Stimulated activated memory B cell treated with anti-CD40 and anti-IgM and Interleukin-4, amounts not matched to agents 10 μg/mL and 1 μg/mL and 100 μg/mL, for 72 hours (primary cell): ENCODE measurements around the gene DDX31.
"Not testable (repeated sequence)": the region's sequence is repeated elsewhere in the genome, so short reads cannot be mapped to it uniquely, and the experiment has no call there.

Source experiments
- ATAC-seq: fragments of 150-1000 bp; cut with Tn5 transposase; 2 replicates; pipeline ENCODE4 v1.10.0; 2021
- H3K27ac Mint-ChIP-seq: one replicate; pipeline ENCODE4 v1.8.0; 2022; ENCODE audit warnings: mild to moderate bottlenecking, mixed read lengths
- H3K27me3 Mint-ChIP-seq: one replicate; pipeline ENCODE4 v1.8.0; 2022; ENCODE audit warnings: mixed read lengths
- H3K36me3 Mint-ChIP-seq: one replicate; pipeline ENCODE4 v1.8.0; 2022; ENCODE audit warnings: mixed read lengths
- H3K4me1 Mint-ChIP-seq: one replicate; pipeline ENCODE4 v1.8.0; 2022; ENCODE audit warnings: mixed read lengths
- H3K4me3 Mint-ChIP-seq: one replicate; pipeline ENCODE4 v1.8.0; 2022; ENCODE audit warnings: mild to moderate bottlenecking, moderate library complexity, mixed read lengths
- H3K9me3 Mint-ChIP-seq: one replicate; pipeline ENCODE4 v1.8.0; 2022; ENCODE audit warnings: mixed read lengths

Gene DDX31

DNA sequence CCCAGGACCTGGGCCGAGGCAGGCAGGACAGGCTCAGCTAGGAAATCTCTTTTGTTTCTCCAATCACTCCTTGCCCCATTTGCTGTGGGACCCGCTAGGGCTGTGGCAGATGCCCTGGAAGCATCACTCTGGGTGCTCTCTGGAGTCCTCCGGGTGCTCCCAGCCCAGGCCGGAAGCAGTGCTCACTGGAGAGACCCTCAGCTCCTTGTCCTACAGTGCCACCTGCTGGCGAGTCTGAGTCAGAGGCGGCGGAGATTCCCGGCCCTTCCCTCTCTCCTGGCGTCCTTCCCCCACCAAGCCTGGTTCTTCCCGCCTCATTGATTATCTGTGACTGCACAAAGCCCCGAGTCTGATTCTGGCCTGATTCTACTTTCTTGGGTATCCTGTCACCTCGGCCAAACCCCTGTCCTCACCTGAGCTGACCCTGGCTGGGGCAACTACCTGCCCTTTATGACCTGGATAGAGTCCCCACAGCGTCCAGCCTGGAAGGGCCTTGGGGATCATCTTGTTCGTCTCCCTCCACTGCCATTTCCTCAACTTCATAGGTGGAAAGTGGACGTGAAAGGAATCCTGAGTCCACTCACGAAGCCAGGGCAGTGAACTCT, 94.7 kb downstream of the DDX31 start:
- no peaks in the 10 kb centered on the region for H3K36me3 Mint-ChIP-seq
- H3K27me3 Mint-ChIP-seq: peaks cover 72% of the 10 kb centered on the region
- ATAC-seq: peak; percentile 50
- H3K9me3 Mint-ChIP-seq: no peaks in the 10 kb centered on the region
- no peaks in the 10 kb centered on the region for H3K4me1 Mint-ChIP-seq
- no peak overlapping the region for H3K27ac Mint-ChIP-seq
- no peak overlapping the region for H3K4me3 Mint-ChIP-seq

GRCh38 chr9:132572921-132573320, 96.9 kb downstream of the DDX31 start:
- no peak for ATAC-seq
- Mint-ChIP-seq H3K9me3 (no peaks in the 10 kb centered on the region), H3K4me3 (no peak overlapping the region), H3K4me1 (no peaks in the 10 kb centered on the region), H3K36me3 (no peaks in the 10 kb centered on the region), H3K27ac (no peak overlapping the region), H3K27me3 (peaks cover 55% of the 10 kb centered on the region)

GRCh38 chr9:132571806-132572600, 97.8 kb downstream of the DDX31 start:
- Mint-ChIP-seq H3K4me1 (no peaks in the 10 kb centered on the region), H3K27ac (no peak overlapping the region), H3K4me3 (no peak overlapping the region), H3K27me3 (peaks cover 53% of the 10 kb centered on the region), H3K36me3 (peaks cover 1% of the 10 kb centered on the region), H3K9me3 (peaks cover 2% of the 10 kb centered on the region)
- no peak for ATAC-seq

DNA sequence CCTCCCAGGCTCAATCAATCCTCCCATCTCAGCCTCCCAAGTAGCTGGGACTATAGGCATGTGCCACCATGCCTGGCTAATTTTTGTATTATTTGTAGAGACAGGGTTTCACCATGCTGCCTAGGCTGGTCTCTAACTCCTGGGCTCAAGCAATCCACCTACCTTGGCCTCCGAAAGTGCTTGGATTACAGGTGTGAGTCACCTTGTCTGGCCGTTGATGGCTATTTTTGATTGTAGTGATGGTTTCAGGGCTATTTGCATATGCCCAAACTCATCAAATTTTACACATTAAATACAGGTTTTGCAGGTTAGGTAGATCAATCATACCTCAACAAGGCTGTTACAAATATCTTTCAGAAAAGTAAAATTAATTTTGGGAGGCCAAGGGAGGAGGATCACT, 101.0 kb downstream of the DDX31 start:
- H3K27me3 Mint-ChIP-seq: peaks cover 21% of the 10 kb centered on the region
- not testable (repeated sequence) for H3K4me3 Mint-ChIP-seq, H3K9me3 Mint-ChIP-seq, H3K4me1 Mint-ChIP-seq, H3K27ac Mint-ChIP-seq, ATAC-seq, H3K36me3 Mint-ChIP-seq

DNA sequence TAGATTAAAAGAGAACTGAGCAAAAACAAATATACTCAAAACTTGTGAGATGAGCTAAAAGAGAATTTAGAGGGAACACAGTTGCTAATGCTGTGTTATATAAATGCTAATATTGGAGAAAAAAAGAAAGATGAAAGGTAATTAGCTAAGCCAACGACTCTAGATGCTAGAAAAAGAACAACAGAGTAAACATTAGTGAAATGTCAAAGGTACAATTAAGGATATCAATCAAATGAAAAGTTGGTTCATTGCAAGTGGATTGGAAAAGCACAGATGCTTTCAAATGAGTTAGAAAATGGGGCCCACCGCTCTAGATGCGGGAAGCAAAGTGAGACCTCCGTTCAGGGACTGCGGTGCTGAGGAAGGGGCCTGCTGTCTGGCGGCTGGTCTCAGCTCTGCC, 105.3 kb downstream of the DDX31 start:
- peaks cover 25% of the 10 kb centered on the region for H3K27me3 Mint-ChIP-seq
- ATAC-seq: no peak
- peaks cover 5% of the 10 kb centered on the region for H3K36me3 Mint-ChIP-seq
- peaks cover 2% of the 10 kb centered on the region for H3K9me3 Mint-ChIP-seq
- H3K4me1 Mint-ChIP-seq: no peaks in the 10 kb centered on the region
- H3K4me3 Mint-ChIP-seq: no peak overlapping the region
- H3K27ac Mint-ChIP-seq: no peak overlapping the region

- peaks cover 2% of the 10 kb centered on the region for H3K9me3 Mint-ChIP-seq
- no peak overlapping the region for H3K4me3 Mint-ChIP-seq
- H3K4me1 Mint-ChIP-seq: no peaks in the 10 kb centered on the region
- H3K27me3 Mint-ChIP-seq: peaks cover 33% of the 10 kb centered on the region
- H3K36me3 Mint-ChIP-seq: peaks cover 10% of the 10 kb centered on the region
- ATAC-seq: no peak
- H3K27ac Mint-ChIP-seq: no peak overlapping the region
Measured at GRCh38 chr9:132562306-132562573, 107.5 kb downstream of the DDX31 start.

GRCh38 chr9:132560616-132561202, 109.1 kb downstream of the DDX31 start:
- no peak for ATAC-seq
- Mint-ChIP-seq H3K27me3 (peaks cover 39% of the 10 kb centered on the region), H3K36me3 (peaks cover 5% of the 10 kb centered on the region), H3K4me1 (no peaks in the 10 kb centered on the region), H3K4me3 (no peak overlapping the region), H3K27ac (no peak overlapping the region), H3K9me3 (peaks cover 2% of the 10 kb centered on the region)

- Mint-ChIP-seq H3K4me3 (no peak overlapping the region), H3K27me3 (peaks cover 44% of the 10 kb centered on the region), H3K9me3 (peaks cover 2% of the 10 kb centered on the region), H3K27ac (no peak overlapping the region), H3K4me1 (no peaks in the 10 kb centered on the region), H3K36me3 (peaks cover 5% of the 10 kb centered on the region)
- no peak for ATAC-seq
Measured at GRCh38 chr9:132559711-132560110, 110.1 kb downstream of the DDX31 start.

GRCh38 chr9:132557159-132557558, 112.6 kb downstream of the DDX31 start:
- Mint-ChIP-seq H3K27me3 (peaks cover 44% of the 10 kb centered on the region), H3K4me3 (no peak overlapping the region), H3K9me3 (peaks cover 8% of the 10 kb centered on the region), H3K4me1 (no peaks in the 10 kb centered on the region), H3K36me3 (peaks cover 12% of the 10 kb centered on the region), H3K27ac (no peak overlapping the region)
- ATAC-seq: no peak

- Mint-ChIP-seq H3K27ac (no peak overlapping the region), H3K27me3 (peaks cover 48% of the 10 kb centered on the region), H3K9me3 (peaks cover 8% of the 10 kb centered on the region), H3K36me3 (peaks cover 12% of the 10 kb centered on the region), H3K4me1 (no peaks in the 10 kb centered on the region), H3K4me3 (no peak overlapping the region)
- ATAC-seq: no peak
Measured at GRCh38 chr9:132556714-132557113, 113.1 kb downstream of the DDX31 start.

DNA sequence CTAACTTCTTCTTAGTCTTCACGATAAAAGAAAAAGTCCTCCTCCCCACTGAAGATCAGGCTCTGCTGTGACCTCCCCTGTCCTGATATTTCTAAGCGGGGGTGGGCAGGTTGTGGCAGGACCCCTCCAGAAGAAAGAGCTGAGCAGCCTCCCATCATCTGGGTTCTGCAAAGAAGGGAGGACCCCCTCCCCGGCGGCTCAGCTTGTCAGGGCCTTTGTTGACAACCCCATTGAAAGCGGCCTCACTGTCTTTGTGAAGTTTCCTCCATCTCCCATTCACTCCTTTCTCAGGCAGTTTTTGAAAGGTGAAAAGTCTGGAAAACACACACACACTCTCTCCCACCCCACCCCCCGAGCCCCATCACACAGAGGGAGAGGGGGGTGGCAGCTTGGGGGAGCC, 113.5 kb downstream of the DDX31 start:
- Mint-ChIP-seq H3K4me1 (no peaks in the 10 kb centered on the region), H3K36me3 (peaks cover 12% of the 10 kb centered on the region), H3K27ac (no peak overlapping the region), H3K9me3 (peaks cover 8% of the 10 kb centered on the region), H3K27me3 (peaks cover 51% of the 10 kb centered on the region), H3K4me3 (no peak overlapping the region)
- no peak for ATAC-seq

GRCh38 chr9:132555528-132555927, 114.3 kb downstream of the DDX31 start:
- H3K9me3 Mint-ChIP-seq: peaks cover 8% of the 10 kb centered on the region
- H3K4me3 Mint-ChIP-seq: no peak overlapping the region
- no peaks in the 10 kb centered on the region for H3K4me1 Mint-ChIP-seq
- peaks cover 51% of the 10 kb centered on the region for H3K27me3 Mint-ChIP-seq
- peaks cover 12% of the 10 kb centered on the region for H3K36me3 Mint-ChIP-seq
- H3K27ac Mint-ChIP-seq: no peak overlapping the region
- ATAC-seq: no peak

DNA sequence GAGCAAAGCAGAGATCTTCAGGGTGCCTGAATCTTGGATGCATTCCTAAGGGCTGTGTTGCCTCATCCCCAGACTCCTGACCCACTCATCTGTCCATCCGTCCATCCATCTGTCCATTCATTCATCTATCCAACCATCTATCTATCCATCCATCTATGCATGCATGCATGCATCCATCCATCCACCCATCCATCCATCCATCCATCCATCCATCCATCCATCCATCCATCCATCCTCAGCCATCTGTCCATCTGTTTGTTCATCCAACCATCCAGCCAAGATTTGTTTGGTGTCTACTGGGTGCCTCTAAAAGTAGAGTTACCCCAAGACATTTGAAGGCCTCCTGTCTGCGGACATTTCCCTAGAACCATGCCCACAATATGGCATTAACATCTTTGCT, 115.0 kb downstream of the DDX31 start:
- Mint-ChIP-seq H3K4me3 (no peak overlapping the region), H3K4me1 (no peaks in the 10 kb centered on the region), H3K27me3 (peaks cover 49% of the 10 kb centered on the region), H3K36me3 (peaks cover 12% of the 10 kb centered on the region), H3K9me3 (peaks cover 8% of the 10 kb centered on the region), H3K27ac (no peak overlapping the region)
- ATAC-seq: no peak

- Mint-ChIP-seq H3K36me3 (peaks cover 7% of the 10 kb centered on the region), H3K4me1 (no peaks in the 10 kb centered on the region), H3K27ac (no peak overlapping the region), H3K9me3 (peaks cover 6% of the 10 kb centered on the region), H3K27me3 (peaks cover 36% of the 10 kb centered on the region), H3K4me3 (no peak overlapping the region)
- ATAC-seq: no peak
Measured at GRCh38 chr9:132552041-132552440, 117.7 kb downstream of the DDX31 start.

- Mint-ChIP-seq H3K4me1 (peaks cover 4% of the 10 kb centered on the region), H3K9me3 (peaks cover 6% of the 10 kb centered on the region), H3K27ac (no peak overlapping the region), H3K27me3 (peaks cover 38% of the 10 kb centered on the region), H3K4me3 (no peak overlapping the region), H3K36me3 (peaks cover 7% of the 10 kb centered on the region)
- ATAC-seq: no peak
Measured at GRCh38 chr9:132551556-132551955, 118.2 kb downstream of the DDX31 start.
